Cardiac fibroblast (primary cell): Measurements from ENCODE around the gene BMP7.

ENCODE experiments used
- DNase-seq, 2 donors: peaks; one replicate each; pipeline versions ENCODE4 v3.0.0 to v3.0.0-alpha.2; 2010; ENCODE audit warnings: low read depth in 2 of 2
- H3K4me3 ChIP-seq, 2 donors: replicated peaks in 1 of 2; 1 replicate in 1 of 2; 2 replicates in 1 of 2; pipeline ENCODE4 v1.5.1; 2011; ENCODE audit warnings: low read depth in 2 of 2, low read length in 2 of 2, mild to moderate bottlenecking in 2 of 2, moderate library complexity in 1 of 2
- TF ChIP-seq, protein P1 (sequence below): IDR thresholded peaks from one replicate; pipeline ENCODE4 v1.5.1; 2011; ENCODE audit warnings: low read depth, mild to moderate bottlenecking, low read length, inconsistent platforms

The BMP7 gene

DNA sequence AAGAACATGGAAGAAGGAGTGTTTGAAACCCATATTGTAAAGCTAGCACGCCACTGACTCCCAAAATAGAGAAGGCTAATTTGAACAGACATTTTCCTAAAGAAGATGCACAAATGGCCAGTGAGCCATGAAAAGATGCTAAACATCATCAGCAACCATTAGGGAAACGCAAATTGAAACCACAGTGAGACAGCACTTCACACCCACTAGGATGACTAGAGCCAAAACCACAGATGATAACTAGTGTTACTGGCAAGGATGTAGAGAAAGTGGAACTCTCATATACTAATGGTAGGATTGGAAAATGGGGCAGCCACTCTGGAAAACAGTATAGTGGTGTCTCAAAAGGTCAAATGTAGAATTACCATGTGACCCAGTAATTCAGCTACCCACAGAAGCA is 58.2 kb downstream of the BMP7 start:
- DNase-seq, result no peak
- H3K4me3 ChIP-seq, result no peak overlapping the region
- TF ChIP-seq, protein P1, sequence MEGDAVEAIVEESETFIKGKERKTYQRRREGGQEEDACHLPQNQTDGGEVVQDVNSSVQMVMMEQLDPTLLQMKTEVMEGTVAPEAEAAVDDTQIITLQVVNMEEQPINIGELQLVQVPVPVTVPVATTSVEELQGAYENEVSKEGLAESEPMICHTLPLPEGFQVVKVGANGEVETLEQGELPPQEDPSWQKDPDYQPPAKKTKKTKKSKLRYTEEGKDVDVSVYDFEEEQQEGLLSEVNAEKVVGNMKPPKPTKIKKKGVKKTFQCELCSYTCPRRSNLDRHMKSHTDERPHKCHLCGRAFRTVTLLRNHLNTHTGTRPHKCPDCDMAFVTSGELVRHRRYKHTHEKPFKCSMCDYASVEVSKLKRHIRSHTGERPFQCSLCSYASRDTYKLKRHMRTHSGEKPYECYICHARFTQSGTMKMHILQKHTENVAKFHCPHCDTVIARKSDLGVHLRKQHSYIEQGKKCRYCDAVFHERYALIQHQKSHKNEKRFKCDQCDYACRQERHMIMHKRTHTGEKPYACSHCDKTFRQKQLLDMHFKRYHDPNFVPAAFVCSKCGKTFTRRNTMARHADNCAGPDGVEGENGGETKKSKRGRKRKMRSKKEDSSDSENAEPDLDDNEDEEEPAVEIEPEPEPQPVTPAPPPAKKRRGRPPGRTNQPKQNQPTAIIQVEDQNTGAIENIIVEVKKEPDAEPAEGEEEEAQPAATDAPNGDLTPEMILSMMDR, result no peak

DNA sequence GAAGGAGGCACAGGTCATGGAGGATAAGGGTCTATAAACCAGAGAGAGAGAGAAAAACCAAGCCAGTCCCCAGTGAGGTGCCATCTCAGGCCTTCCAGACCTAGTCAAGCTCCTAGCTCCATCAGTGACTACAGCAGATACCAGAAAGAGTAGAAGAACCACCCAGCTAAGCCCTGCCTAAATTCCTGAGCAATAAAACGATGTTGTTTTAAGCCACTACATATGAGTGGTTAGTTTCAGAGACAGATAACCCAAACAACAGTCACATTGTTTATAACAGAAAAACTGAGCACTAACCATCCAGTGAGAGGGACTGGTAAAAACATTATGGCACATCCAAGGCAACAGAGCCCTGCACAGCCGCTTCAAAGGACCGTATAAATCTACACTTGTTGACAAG is 59.2 kb downstream of the BMP7 start:
- TF ChIP-seq, protein P1, result no peak
- no peak overlapping the region for H3K4me3 ChIP-seq
- no peak for DNase-seq

DNA sequence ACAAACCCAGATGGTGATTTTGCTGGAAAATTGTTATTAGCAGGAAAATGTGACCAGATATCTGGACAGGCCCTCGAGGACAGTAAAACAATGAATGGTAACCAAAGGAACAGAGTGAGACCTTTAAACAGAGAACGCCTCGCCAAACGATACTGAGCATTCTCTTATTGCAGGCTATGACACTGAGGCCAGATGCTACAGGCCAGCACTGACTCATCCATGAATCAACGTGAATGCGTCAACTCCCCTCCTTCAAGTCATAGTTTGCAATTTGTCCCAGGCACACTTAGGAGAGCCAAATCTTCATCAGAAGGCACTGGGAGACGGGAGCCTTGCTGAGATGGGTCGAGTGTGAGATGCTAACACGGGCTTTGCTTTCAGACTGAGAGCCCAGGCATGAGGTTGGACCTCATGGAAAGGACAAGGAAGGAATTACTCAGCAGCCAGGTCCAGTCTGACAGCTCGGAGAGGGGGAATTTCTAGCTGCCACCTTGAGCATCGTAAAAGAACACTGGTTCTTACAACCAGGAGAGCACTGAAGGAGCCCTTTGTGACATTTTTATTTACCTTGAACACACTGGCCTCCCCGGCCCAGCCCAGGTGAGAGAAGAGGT is 60.7 kb downstream of the BMP7 start:
- peak; percentile 1 to 10 for DNase-seq
- no peak overlapping the region for H3K4me3 ChIP-seq
- TF ChIP-seq, protein P1, result no peak

DNA sequence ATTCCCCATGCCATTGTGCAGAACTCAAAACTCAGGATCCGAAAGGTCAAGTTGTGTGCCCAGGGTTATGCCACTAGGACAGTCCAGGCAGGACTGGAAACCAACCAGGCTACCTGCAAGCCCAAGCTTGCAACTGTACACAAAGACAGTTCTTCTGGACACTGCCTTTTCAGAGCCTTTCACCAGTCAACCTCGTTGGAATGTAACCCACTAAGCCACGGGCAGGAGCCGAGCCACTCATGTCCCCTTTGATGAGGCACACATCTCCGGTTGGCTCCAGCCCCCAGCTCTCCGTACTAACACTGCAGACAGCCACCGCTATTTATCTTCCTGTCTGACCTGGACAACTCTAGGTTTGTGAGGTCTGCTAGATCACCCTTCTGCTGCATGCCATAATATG is 62.5 kb downstream of the BMP7 start:
- no peak overlapping the region for H3K4me3 ChIP-seq
- DNase-seq, result no peak
- TF ChIP-seq, protein P1, result no peak

DNA sequence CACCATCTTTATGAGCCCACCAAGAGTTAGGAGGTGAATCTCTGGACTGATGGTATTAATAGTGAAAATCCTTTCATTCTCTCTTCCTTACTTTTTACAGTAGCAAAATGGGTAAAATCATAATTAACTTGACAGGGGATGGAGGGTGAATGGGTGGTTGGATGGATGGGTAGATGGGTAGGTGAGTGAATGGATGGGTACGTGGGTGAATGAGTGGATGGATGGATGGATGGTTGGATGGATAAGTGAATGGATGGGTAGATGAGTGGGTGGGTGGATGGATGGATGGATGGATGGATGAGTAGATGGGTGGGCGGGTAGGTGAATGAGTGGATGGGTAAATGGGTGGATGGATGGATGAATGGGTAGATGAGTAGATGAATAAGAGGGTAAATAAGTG is 63.2 kb downstream of the BMP7 start:
- TF ChIP-seq, protein P1, result no peak

DNA sequence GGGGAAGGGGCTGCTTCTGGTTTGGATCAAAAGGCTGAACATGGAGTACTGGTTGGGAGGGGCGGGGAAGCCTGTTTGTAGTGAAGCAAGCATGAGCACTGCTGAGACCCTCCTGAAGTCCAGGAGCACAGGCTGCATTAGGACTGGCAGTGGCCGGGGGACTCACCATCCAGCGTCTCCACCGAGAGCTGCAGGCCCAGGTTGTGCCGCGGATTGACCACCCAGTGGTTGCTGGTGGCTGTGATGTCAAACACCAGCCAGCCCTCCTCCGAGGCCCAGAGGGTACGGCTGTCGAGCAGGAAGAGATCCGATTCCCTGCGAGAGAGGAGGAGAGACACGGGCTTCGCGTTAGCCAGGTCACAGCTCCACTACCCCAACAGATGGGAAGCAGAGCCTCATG is 64.1 kb downstream of the BMP7 start:
- DNase-seq, result no peak
- TF ChIP-seq, protein P1, result no peak
- no peak overlapping the region for H3K4me3 ChIP-seq

More for the DNA sequence above, 63.2 kb downstream of the BMP7 start:
- no peak overlapping the region for H3K4me3 ChIP-seq
- DNase-seq, result no peak
